GM21717 (cell line): Measurements from ENCODE around the gene CMTM6.
"Not testable (repeated sequence)": the region's sequence is repeated elsewhere in the genome, so short reads cannot be mapped to it uniquely, and the experiment has no call there.

ENCODE experiments used
- ATAC-seq: cut with Tn5 transposase; IDR thresholded peaks from one replicate; pipeline ENCODE4 v1.9.1; 2021; ENCODE audit warnings: mild to moderate bottlenecking, moderate library complexity; ENCODE audit not compliant: unreplicated experiment

CMTM6 gene, protein sequence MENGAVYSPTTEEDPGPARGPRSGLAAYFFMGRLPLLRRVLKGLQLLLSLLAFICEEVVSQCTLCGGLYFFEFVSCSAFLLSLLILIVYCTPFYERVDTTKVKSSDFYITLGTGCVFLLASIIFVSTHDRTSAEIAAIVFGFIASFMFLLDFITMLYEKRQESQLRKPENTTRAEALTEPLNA

DNA sequence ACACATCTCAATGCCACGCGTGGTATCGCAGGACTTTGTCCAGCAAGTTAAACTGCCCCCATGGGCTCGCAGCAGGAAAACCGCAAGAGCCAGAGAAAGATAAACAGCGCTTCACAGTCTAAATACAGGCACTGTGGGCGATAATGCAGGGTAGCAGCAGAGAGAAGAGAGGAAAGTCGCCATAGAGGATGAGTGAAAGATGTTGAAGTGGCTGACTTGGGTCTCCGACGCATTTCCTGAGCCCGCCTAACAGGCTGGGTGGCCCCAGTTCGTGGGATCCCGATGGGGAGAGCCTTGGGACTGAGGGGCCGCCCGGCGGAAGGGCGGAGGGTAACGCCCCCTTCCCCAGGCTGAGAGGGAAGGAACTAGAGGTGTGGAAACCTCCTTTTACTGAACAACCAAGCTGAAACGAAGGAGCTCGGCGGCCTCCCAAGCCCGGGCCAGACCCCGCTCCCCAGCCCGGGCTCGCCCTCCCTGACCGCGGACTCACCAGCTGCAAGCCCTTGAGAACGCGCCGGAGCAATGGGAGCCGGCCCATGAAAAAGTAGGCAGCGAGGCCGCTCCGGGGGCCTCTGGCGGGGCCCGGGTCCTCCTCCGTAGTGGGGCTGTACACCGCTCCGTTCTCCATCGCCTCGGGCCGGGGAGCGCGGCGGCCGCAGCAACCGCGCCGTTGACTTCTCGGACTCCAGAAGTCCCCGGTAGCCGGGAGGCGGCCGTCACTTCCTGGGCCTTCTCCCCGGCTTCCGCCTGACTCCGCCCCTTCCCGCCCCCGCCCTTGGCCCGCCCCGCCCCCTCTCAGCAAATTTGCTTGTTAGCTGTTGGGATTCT, at the start of gene CMTM6:
CMTM6 (minus strand) TSS at position 735 of the 828 bp plus-strand sequence; CDS start at position 628, 107 bp downstream.
- ATAC-seq: peak; percentile 71

DNA sequence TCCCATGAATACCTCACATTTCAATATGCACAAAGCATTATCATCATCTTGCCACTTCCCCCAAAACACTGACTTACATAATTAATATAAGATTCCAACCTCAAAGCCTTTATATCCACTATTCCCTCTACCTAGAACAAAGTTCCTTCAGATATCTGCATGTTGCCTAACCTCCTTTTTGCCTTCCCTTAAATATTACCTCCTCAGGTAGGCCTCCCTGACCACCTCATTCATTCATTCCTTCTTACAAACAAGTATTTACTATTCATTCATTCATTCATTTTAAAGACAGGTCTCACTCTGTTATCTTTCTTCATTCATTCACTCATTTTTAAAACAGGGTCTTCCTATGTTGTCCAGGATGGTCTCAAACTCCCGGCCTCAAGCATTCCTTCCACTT, 49.4 kb upstream of the CMTM6 start:
- no peak for ATAC-seq

DNA sequence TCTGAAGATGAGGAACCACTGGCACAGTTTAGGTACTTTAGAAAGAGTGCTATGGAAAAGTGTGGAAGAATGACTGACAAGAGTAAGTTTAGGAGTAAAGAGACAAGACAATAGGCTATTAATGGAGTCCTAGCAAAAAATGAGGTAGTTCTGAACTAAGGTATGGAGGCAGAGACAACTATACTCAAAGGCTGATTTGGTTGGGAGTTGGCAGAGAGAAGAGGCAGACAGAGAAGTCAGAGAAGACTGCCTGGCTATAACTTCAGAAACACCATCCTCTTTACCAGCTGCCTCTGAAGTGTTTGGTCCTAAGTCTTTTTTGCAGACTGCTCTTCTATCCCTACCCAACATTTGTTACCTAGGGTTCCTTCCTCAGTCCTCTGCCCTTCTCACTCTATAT, 48.8 kb upstream of the CMTM6 start:
- no peak for ATAC-seq

DNA sequence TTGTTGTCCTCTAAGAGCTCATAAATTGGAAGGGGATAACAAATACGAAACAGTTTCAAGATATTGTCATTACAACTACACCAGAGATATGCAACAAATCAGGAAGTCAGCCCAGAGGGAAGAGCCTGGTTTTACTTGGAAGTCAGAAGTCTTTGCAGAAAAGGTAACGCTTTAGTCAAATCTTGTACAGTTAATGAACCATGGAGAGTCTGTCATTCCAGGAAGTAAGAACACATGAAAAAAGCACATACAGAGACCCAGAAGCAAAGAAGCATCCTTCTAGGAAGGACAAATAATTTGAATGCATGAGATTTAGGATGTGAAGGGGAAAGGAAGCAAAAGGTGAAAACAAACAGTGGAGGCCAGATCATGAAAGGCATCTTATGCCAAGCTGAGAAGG, 48.4 kb upstream of the CMTM6 start:
- ATAC-seq: no peak

DNA sequence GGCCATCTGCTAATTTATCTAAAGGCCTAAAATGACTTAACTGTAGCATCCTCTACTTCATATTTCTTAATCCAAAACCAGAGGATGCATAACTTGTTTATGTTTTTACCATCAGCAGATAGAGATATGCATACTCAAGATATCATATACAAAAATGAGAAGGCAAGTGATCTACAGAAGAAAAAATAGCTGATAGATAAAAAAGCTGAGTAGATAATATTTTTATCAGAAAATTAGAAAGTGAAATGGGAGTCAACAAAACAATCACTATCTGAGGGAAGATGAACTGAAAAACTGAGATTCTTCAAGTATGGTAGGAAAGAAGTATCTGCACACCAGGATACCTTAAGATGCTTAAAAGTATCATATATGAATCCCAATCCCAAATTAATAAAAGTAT, 42.7 kb upstream of the CMTM6 start:
- no peak for ATAC-seq

DNA sequence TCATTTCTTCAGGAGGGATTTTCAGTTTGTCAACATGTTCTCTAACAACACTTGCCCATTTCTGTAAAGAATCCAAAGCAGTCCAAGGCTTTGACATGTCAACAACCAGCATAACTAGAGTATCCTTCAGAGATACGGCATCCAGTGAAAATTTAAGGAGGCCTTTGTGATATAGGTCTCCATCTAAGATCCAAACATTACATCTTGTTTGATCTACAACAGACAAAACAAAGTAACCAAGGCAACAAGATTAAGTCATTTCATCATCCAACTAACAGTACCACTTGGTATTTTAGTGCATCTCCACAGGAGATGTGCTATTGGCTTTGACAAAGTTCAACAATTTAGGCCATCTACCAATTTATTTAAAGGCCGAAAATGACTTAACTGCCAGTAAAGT, 42.2 kb upstream of the CMTM6 start:
- ATAC-seq: no peak

DNA sequence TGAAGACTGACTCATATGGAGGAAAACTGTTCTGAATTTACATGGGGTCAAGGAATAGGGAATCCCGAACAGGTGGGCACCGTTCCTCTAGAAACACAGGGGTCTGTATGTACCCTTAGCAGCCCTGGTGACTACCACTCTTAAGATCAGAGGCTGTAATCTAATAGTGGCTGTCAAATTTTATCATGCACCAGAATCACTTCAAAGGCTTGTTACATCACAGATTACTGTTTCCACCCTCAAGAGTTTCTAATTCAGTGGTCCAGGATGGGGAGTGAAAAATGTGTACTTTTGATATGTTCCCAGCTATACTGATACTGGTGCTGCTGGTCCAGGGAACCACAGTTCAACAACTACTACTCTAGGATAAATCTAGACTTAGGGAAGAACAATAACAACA, 40.2 kb upstream of the CMTM6 start:
- ATAC-seq: no peak

DNA sequence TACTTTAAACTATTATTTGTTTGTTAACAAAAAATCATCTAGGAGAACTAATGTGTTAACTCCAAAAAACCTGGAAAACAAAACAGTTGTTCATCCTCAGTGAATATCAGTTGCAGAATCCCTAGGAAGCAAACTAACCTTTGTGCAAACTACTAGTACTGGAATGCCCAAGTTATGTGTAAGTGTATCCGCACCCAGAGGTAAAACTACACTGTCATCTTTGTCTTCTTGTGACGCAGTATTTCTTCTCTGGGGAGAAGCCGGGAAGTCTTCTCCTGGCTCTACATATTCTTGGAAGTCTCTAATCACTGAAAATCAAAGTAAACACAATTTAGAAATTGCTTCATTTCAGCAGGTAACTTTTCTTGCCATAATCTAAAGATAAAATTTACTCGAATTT, 38.2 kb upstream of the CMTM6 start:
- ATAC-seq: no peak

DNA sequence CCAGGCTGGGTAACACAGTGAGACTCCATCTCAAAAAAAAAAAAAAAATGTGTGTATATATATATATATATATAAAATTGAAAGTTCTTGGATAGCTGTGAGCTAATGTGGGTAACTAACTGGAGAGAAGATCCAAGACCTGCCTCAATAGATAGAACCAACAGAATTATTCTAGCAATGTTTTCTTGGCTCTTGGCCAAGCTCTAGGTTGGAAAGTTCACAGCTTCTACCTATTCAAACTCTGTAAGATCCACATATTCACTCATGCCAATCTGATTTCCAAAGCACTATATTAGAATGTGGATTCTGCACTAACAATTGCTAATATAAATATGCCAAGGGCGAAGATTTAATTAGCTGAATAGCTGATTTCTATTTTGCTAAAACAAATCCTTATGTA, 29.8 kb upstream of the CMTM6 start:
- no peak for ATAC-seq

DNA sequence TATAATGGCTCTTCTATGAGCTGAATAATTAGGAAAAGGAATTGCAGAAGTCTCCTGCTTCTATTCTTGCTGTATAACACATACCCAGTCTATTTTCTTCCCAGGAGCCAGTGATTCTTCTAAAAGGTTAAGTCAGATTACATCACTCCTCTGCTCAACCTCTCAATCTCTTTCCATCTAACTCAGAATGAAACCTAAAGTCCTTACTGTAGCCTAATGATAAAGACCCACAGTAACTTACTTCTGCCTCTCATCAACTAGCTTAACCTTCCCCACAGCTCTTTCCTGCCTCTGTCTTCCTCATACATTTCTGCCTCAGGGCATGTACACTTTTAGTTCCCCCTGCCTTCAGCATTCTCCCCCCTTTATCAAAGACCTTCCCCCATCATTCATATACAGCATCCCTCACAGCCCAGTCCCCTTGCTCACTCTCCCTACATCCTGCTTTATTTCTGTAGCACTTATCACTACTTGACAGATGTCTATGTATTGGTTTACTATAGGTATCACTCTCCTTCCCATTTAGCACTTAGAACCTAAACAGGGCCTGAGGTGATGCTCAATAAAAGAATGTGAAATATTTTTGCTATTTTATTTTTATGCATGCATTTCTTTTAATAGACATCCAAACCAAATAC, 28.5 kb upstream of the CMTM6 start:
- peak; percentile 78 for ATAC-seq

DNA sequence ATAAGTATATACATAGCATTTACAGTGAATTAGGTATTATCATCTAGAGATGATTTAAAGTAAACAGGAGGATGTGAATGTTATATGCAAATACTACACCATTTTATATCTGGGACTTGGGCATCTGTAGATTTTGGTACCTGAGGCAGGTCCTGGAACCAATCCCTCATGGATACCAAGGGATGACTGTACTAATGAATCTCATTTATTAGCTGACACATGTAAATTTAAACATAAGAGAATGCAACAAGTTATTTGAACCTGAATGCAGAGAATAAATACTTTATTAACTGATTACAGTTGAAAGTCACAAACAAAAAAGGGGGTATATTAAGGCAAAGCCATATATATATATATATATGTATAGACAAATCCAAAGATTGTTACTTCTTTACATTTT, 23.1 kb upstream of the CMTM6 start:
- ATAC-seq: no peak

DNA sequence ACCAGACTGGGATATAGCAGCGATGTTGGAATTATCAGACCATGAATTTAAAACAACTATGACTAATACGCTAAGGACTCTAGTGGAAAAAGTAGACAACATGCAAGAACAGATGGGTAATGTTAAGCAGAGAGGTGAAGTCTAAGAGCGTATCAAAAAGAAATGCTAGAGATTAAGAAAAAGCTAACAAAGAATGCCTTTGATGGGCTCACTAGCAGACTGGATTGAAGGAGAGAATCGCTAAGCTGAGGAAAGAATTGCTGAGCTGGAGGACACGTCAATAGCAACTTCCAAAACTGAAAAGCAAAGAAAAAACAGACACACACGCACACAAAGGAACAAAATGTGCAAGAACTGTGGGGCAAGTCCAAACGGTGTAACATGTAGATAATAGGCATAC, 20.0 kb upstream of the CMTM6 start:
- ATAC-seq: no peak

DNA sequence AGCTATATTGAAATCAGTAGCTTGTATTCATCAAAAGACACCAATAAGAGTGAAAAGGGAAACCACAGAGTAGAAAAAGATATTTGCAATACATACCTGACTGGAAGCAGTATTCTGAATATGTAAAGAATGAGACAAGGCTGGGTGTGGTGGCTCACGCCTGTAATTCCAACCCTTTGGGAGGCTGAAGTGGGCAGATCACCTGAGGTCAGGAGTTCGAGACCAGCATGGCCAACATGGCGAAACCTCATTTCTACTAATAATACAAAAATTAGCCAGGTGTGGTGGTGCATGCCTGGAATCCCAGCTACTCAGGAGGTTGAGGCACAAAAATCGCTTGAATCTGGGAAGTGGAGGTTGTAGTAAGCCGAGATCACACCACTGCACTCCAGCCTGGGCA, 16.3 kb upstream of the CMTM6 start:
- not testable (repeated sequence) for ATAC-seq

DNA sequence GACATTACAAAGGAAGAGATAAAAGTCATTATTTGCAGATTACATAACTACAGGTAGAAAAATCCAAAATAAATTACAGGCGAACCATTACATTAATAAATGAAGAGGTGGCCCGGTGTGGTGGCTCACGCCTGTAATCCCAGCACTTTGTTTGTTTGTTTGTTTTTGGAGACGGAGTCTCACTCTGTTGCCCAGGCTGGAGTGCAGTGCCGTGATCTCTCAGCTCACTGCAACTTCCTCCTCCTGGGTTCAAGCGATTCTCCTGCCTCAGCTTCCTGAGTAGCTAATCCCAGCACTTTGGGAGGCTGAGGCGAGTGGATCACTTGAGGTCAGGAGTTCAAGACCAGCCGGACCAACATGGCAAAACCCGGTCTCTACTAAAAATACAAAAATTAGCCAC, 14.1 kb upstream of the CMTM6 start:
- not testable (repeated sequence) for ATAC-seq

DNA sequence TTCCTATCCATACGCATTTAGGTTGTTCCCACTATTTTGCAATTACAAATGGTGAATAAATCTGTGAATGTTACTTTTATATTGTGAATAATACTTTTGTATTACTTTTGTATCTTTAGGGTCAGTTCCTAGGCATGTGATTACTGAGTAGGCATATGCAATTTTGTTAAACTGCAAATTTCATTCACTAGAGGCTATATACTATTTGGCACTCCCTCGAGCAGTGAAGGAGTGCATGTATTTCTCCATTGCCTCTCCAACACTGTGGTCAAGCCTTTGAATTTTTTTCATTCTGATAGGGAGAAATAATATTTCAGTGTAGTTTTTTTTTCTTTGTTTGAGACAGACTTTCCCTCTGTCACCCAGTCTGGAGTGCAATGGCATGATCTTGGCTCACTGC, 8.4 kb upstream of the CMTM6 start:
- no peak for ATAC-seq

DNA sequence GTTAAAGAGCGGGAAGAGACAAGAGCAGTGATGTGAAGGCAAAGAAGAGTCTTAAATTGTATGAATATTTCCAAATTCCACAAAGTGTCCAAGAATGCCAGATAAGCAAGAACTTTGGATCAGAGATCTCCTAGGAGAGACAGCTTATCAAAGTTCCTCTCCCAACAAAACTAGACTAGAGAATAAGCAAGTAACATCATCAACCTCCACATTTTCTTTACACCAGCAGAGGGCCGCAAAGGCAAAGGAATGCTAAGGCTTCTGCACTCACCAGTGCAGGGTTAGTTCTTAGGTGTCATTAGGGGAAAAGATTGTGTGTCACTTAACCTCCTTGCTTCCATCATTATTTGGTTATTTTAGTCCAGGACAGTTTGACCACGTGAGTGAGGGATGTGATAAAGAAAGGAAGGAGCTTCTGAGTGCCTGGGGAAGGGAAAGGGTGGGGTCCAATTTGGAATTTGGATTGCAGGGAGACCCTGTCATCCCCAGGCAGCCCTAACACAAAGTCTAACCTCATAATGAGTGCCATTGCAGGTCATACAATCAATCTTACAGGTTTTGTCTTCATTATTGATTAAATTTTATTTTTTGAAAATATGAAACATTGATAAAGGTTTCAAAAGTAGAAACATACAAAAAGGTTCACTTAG, 7.5 kb upstream of the CMTM6 start:
- peak; percentile 77 for ATAC-seq

DNA sequence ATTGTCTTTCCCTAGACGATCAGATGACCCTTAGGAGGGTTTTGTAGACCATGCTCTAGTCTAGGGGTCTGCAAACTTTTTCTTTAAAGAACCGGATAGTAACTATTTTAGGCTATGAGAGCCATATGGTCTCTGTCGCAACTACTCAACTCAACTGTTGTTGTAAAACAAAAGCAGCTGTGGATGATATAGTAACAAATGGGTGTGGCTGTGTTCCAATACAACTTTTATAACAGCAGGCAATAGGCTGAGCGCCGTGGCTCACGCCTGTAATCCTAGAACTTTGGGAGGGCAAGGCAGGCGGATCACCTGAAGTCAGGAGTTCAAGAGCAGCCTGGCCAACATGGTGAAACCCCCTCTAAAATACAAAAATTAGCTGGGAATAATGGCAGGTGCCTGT, 6.1 kb upstream of the CMTM6 start:
- no peak for ATAC-seq

DNA sequence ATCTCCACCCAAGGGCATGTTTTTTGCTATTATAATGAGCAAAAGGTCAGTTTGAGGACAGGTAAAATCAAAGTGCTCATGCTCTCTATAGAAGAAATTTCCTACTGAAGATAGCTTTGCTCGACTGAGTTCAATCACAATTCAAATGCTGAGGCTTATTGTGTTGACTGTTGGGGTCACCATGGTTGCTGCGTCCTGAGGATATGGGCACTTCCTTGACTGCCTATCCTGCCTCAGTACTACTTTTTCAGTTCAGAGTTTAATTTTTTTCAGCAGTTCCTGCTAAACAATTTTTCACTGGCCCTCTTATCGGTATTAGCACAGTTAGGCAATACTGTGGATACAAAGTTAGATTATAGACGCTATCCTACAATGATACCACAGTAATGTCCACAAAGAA, 3.8 kb upstream of the CMTM6 start:
- no peak for ATAC-seq

DNA sequence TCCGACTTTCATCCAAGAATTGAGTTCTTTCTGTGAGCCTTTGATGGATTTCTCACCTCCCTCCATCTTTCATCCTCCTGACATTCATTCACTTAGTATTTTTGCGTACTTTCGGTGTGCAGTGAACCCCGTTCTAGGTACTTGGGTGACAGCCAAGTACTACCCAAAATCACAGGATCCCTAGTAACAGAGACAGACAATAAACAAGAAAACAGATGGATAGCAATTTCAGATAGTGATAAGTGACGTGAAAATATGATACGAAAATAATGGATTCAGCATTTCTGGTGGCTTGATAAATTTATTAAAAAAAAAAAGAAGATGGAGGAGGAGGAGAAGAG, 264 bp upstream of the CMTM6 start:
- no peak for ATAC-seq

DNA sequence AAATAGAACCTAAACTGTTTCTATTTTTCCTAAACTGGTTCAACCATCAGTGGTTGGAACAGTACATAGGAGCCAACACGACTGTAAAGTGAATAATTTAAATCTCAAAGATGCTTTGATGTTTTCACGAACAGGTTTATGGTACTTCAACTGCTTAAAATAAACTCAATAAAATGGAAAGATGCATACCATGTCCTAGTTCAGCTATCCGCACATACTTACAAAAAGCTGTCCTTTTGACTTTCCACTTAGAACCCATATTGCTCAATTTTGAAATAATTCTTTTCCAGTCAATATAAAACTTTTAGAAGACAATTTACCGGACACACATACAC, 902 bp downstream of the CMTM6 start:
- ATAC-seq: no peak

DNA sequence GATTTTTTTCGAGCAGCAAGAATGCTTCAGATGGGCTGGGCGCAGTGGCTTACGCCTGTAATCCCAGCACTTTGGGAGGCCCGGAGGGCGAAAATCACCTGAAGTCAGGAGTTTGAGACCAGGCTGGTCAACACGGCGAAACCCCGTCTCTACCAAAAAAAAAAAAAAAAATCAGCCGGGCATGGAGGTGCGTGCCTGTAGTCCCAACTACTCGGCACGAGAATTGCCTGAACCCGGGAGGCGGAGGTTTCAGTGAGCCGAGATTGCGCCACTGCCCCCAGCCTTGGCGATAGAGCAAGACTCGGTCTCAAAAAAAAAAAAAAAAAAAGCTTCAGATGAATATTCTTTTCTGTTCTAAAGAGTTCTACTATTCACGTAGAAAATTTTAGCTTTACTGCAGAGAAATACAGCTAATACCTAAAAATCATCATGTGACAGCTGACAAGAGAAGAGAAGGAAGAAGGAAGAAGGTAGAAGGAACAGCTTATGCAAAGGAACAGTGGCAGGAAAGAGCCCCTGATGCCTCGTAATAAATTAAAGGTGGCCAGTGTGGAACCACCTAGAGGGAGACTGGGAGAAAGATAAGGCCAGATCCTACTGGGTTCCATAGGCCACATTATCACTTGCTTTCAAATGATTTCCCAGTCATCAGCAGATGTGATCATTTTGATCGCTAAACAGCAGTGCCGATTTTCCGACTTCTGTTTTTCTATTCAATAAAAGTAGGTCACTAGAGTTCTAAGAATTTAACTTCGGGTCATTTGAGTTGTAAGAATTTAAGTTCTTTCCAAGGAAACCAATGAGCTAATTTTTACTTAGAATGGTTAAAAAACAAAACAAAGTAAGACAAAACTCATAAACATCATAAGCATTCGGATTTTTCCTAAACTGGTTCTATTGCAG, 1.5 kb downstream of the CMTM6 start:
- ATAC-seq: no peak
